NT2/D1 (cell line): ENCODE results near the gene ZC3H7B.

Experiments
- DNase-seq: peaks from one replicate; pipeline ENCODE4 v3.0.0-alpha.2; 2011; ENCODE audit warnings: low read depth, low spot score
- H3K27me3 ChIP-seq: 2 replicates; pipeline ENCODE4 v1.6.0; 2011; ENCODE audit warnings: mild to moderate bottlenecking; ENCODE audit not compliant: insufficient read length, insufficient read depth
- H3K36me3 ChIP-seq: 2 replicates; pipeline ENCODE4 v1.6.1; 2011; ENCODE audit warnings: mild to moderate bottlenecking, low read length, mixed read lengths; ENCODE audit not compliant: insufficient read depth, insufficient read length
- H3K4me1 ChIP-seq: 2 replicates; pipeline ENCODE4 v1.5.1; 2011; ENCODE audit not compliant: insufficient read depth, insufficient read length
- H3K4me3 ChIP-seq: 2 replicates; pipeline ENCODE4 v1.5.1; 2011; ENCODE audit warnings: low read depth; ENCODE audit not compliant: insufficient read length
- H3K9ac ChIP-seq: 2 replicates; pipeline ENCODE4 v1.6.0; 2011; ENCODE audit warnings: low read depth; ENCODE audit not compliant: insufficient read length
- H3K9me3 ChIP-seq: 2 replicates; pipeline ENCODE4 v1.5.1; 2011; ENCODE audit warnings: mild to moderate bottlenecking, low read length; ENCODE audit not compliant: insufficient read depth
- SUZ12 ChIP-seq: IDR thresholded peaks from 2 replicates; pipeline ENCODE4 v1.6.1; 2011; ENCODE audit not compliant: insufficient read length, insufficient read depth; ENCODE audit errors: extremely low read depth
- YY1 ChIP-seq: IDR thresholded peaks from 2 replicates; pipeline ENCODE4 v1.6.1; 2011; ENCODE audit not compliant: insufficient read length, insufficient read depth
- ZNF274 ChIP-seq: IDR thresholded peaks from 2 replicates; pipeline ENCODE4 v1.6.1; 2011; ENCODE audit warnings: mild to moderate bottlenecking, low read depth, low read length

ZC3H7B gene

DNA sequence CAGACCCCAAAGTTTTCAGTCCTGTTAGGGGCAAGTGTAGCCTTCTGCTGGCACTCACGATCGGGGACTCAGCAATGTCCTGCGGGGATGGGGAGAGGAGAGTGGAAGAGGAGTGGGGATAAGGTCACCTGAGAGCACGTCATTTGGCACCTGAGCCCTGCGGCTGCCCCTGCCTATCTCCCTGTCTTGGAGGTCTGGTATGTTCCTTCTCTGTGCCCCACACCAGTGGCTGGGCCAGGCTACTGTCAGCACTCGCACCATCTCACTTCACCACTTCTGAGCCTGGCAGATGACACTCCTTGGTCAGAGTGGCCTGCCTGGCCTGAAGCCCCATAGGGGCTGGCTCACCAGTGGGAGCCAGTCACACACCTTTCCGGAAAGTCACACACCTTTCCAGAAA, 40.5 kb upstream of the ZC3H7B start:
- DNase-seq: no peak
- H3K27me3 ChIP-seq: no peaks in the 10 kb centered on the region
- peaks cover 10% of the 10 kb centered on the region for H3K4me1 ChIP-seq
- H3K36me3 ChIP-seq: peaks cover 94% of the 10 kb centered on the region
- TF ChIP-seq YY1 (no peak), ZNF274 (no peak), SUZ12 (no peak)
- H3K9ac ChIP-seq: no peak overlapping the region
- no peaks in the 10 kb centered on the region for H3K9me3 ChIP-seq
- H3K4me3 ChIP-seq: no peak overlapping the region

DNA sequence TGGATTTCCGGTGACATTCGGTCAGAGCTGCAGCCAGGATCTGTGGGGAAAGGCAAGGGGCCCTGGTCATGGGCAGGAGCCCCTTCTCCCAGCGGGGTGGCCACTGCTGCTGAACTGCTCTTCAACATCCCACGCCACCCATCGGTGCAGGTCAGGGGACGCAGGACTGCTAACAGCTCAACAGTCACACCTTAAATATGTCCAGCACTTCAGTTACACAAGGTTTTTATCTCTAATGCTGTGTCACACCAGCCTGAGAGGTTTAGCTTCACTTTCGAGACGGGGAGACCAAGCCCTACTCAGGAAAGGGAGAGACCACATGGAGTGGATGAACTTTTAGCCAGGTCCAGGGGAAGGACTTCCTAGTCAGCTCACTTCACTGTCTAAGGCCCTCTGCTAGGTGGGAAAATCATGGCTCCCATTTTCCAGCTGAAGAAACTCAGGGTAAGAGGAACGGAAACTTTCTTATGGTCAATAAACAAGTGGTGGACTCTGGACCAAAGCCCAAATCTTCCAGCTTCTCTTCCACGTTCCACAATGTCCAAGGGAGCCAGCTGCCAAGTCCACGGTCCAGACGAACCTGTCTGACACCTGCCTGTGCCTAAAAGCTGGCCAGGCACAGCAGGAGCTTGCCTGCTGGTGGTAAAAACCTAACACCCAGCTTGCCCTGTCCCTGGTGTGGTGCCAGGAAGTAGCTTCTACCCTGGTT, 39.6 kb upstream of the ZC3H7B start:
- peaks cover 93% of the 10 kb centered on the region for H3K36me3 ChIP-seq
- DNase-seq: no peak
- TF ChIP-seq SUZ12 (no peak), ZNF274 (no peak), YY1 (no peak)

DNA sequence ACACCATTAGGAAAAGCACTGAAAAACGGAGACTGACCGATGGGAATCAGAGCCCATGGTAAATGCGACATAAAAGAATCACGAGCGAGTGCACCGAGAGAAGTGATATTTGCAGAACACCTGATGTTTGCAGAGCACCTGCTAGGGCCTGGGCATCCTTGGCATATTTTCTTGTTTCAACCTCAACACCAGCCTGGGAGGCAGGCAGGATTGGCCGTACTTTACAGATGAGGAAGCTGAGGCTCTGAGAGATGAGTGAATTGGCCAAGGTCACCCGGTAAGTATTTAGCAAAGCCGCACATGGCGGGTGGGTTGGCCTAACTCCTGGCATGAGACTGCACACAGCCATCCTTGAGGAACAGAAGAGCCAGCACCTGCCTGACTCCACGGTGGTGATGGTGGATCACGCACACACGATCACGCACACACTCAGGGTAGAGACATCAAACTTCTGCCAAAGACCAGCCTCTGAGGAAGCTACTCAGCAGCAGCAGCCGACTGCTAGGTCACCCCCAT, 39.0 kb upstream of the ZC3H7B start:
- peaks cover 4% of the 10 kb centered on the region for H3K4me1 ChIP-seq
- no peaks in the 10 kb centered on the region for H3K9me3 ChIP-seq
- no peaks in the 10 kb centered on the region for H3K27me3 ChIP-seq
- no peak overlapping the region for H3K4me3 ChIP-seq
- H3K36me3 ChIP-seq: peaks cover 91% of the 10 kb centered on the region
- TF ChIP-seq ZNF274: no peak
- TF ChIP-seq YY1: no peak
- no peak for TF ChIP-seq SUZ12
- no peak overlapping the region for H3K9ac ChIP-seq
- DNase-seq: no peak

More for the DNA sequence above, 39.6 kb upstream of the ZC3H7B start:
- Histone ChIP-seq H3K4me1 (peaks cover 9% of the 10 kb centered on the region), H3K27me3 (no peaks in the 10 kb centered on the region), H3K9ac (no peak overlapping the region), H3K9me3 (no peaks in the 10 kb centered on the region), H3K4me3 (no peak overlapping the region)

DNA sequence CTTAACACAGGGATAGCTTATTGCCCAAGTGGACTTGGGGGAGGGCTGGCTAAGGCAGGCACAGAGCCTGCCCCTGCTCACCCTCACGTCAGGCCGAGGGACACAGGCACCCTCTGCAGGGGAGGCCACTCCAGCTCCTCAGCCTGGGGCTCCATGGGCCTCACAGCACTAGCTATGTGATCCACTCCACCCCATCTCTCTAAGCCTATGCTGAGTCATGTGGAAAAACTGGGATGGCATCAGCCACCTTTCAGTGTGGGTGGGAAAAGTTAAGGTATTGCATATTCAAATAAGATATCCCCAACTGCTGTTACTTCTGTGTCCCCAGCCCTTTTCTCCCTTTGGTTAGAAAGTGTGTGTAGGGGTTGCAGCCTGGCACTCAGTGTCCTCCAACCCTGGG, 37.6 kb upstream of the ZC3H7B start:
- H3K9ac ChIP-seq: no peak overlapping the region

DNA sequence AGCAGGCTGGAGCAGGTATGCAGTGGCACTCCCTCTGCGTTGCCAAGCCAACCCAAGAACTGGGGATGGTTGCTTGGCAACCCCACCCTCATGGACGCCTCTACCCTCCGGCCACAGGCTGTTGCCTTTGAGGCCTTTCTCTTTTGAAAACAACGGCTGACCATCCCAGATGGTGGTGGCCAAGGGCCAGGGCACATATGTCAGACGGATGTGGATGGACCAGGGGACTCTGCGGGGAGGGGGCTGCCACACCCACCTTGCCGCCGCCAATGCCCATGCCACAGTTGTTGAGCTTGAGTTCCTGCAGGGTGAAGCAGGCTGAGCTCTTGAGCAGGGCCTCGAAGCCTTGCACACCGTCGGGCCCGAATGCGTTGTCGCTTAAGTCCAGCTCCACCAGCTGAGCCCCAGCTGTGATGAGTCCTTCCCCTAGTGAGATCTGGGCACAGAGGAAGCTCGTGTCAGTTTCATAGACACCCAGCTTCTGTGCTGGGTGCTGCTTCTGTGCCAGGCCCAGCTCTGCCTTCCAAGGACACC, 36.9 kb upstream of the ZC3H7B start:
- Histone ChIP-seq H3K9me3 (no peaks in the 10 kb centered on the region), H3K36me3 (peaks cover 92% of the 10 kb centered on the region), H3K27me3 (no peaks in the 10 kb centered on the region), H3K4me3 (no peak overlapping the region), H3K9ac (no peak overlapping the region), H3K4me1 (no peaks in the 10 kb centered on the region)
- DNase-seq: no peak
- no peak for TF ChIP-seq YY1
- no peak for TF ChIP-seq SUZ12
- TF ChIP-seq ZNF274: no peak

More for the DNA sequence above, 37.6 kb upstream of the ZC3H7B start:
- H3K27me3 ChIP-seq: no peaks in the 10 kb centered on the region
- H3K9me3 ChIP-seq: no peaks in the 10 kb centered on the region
- TF ChIP-seq SUZ12: no peak
- TF ChIP-seq YY1: no peak
- no peak for TF ChIP-seq ZNF274
- H3K36me3 ChIP-seq: peaks cover 92% of the 10 kb centered on the region
- no peak for DNase-seq
- no peaks in the 10 kb centered on the region for H3K4me1 ChIP-seq
- H3K4me3 ChIP-seq: no peak overlapping the region

DNA sequence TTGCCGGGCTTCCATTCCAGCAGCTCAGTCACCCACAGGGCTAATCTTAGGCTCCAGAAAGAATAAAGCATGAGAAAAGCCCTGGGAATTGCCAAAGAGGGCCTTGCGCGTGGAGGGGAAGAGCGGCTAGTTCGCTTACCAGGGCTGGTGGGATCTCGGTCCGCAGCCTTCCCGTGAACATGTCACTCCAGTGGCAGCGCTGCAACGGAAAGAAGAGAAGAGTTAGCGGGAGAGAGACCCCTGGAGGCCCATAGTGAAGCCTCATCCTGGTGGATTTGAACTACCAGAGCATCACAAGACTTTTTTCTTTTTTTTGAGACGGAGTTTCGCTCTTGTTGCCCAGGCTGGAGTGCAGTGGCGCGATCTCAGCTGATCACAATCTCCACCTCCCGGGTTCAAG, 33.4 kb upstream of the ZC3H7B start:
- DNase-seq: no peak
- no peak overlapping the region for H3K4me3 ChIP-seq
- peaks cover 84% of the 10 kb centered on the region for H3K36me3 ChIP-seq
- no peak overlapping the region for H3K9ac ChIP-seq
- H3K9me3 ChIP-seq: no peaks in the 10 kb centered on the region
- no peaks in the 10 kb centered on the region for H3K4me1 ChIP-seq
- no peaks in the 10 kb centered on the region for H3K27me3 ChIP-seq
- TF ChIP-seq YY1 (no peak), SUZ12 (no peak), ZNF274 (no peak)

DNA sequence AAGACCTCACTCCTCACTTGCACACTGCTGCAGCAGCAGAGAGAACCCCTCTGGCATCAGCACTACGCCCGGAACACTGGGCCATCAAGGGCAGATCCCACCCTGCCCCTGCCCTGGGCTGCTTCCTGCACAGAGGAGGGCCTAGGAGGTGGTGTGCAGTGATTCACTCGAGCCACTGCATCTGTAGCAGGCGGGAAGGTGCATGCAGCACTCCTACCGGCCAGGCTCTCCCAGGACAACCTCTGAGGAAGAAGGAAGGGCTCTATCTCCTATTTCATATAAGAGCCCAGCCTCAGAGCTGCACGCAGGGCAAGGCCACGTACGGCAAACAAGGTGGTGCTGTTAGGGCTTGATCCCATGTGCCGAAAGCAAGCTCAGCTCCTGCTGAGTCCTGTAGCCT, 29.5 kb upstream of the ZC3H7B start:
- H3K9ac ChIP-seq: no peak overlapping the region
- TF ChIP-seq ZNF274 (no peak), SUZ12 (no peak), YY1 (no peak)
- H3K4me3 ChIP-seq: no peak overlapping the region
- no peak for DNase-seq
- H3K4me1 ChIP-seq: no peaks in the 10 kb centered on the region
- no peaks in the 10 kb centered on the region for H3K9me3 ChIP-seq
- peaks cover 80% of the 10 kb centered on the region for H3K36me3 ChIP-seq
- no peaks in the 10 kb centered on the region for H3K27me3 ChIP-seq
